IPS DF 6.9 (cell line): ENCODE results near the gene STAM2.

ENCODE experiments used
- DNase-seq: peaks from one replicate; pipeline ENCODE4 v3.0.0-alpha.2; 2013; ENCODE audit warnings: low read depth, low spot score
- H3K27ac ChIP-seq: one replicate; pipeline ENCODE4 v1.5.1; 2013; ENCODE audit warnings: low read length, control low read depth
- H3K27me3 ChIP-seq: 2 replicates; pipeline ENCODE4 v1.6.1; 2013; ENCODE audit warnings: mild to moderate bottlenecking, low read length; ENCODE audit not compliant: control insufficient read depth, insufficient read depth
- H3K36me3 ChIP-seq: 2 replicates; pipeline ENCODE4 v1.6.1; 2013; ENCODE audit warnings: low read length; ENCODE audit not compliant: control insufficient read depth, insufficient read depth
- H3K4me1 ChIP-seq: 2 replicates; pipeline ENCODE4 v1.6.1; 2013; ENCODE audit warnings: low read length; ENCODE audit not compliant: control insufficient read depth, insufficient read depth
- H3K4me3 ChIP-seq: 2 replicates; pipeline ENCODE4 v1.5.1; 2013; ENCODE audit warnings: mild to moderate bottlenecking, low read length
- H3K9me3 ChIP-seq: 2 replicates; pipeline ENCODE4 v1.6.1; 2013; ENCODE audit warnings: low read length, inconsistent platforms; ENCODE audit not compliant: control insufficient read depth, insufficient read depth
- WGBS: extraction: QIAGEN DNeasy Blood & Tissue Kit; methylation state at CpG from one replicate; pipeline ENCODE4 v1.1.7; 2013; ENCODE audit warnings: mixed read lengths, missing lambda C conversion rate; ENCODE audit not compliant: insufficient read length, insufficient coverage; 5-methylcytosine and 5-hydroxymethylcytosine counted together

Gene STAM2

DNA sequence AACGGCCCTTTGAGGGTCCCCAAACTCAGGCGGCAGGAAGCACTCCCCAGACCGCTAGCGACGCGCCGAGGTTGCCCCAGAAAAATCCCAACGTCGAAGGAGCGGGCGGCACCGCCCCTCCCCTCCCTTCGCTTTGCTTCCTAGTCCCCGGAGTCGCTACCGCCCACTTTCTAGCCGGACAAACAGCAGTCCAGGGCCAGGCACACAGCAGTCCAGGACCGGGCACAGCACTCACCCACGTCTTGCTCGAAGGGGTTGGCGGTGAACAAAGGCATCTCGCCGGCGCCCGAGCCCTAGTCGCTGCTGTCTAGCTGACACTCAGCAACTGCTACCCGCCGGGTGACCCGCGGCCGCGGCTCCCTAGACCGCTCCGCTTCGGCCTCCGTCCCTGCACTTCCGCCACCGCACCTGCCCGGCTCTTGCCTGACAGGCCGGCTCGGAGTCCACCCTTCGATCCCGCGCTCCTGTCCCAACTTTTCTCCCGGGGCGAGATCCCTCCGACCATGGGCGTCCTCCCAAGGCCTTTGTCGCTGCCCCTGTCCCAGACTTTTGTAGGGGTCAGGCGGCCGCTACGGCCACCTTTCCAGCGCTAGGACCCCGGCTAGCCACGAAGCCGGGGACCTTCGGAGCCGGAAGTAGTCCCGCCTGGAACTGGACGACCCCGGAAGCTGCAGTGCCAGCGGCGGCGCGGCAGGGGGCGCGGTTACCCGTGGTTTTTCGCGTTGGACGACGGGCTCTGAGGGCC is at the start of gene STAM2:
Gene STAM2, minus strand, starts transcription at position 396 of the 745 bp plus-strand sequence. Its CDS starts 121 bp downstream, at position 275.
- no CpG with 5 or more reads among the region's 72 CpGs for WGBS
- H3K4me3 ChIP-seq: peak within 1 kb of the TSS; percentile 89
- H3K36me3 ChIP-seq: no peaks in the 10 kb centered on the region

DNA sequence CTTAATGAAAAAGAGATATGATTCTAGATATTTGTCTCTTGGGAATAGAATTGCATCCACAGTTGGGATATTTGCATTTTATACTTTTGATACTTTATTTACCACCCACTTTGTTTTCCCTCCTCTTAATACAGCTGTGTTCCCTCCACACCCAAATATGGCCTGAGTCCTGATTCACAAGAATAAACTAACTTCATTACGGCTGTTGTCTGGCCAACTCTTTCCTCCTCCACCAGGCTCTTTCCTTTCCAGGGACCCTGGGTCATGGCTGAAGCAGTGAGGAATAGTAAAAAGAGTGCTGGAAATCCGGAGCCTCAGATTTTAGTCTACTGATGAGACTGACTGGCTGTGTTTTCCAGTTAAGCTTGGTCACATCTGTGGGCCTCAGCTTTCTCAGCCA is 48.4 kb upstream of the STAM2 start:
- Histone ChIP-seq H3K27ac (no peak overlapping the region), H3K4me3 (no peak overlapping the region)
- WGBS: no CpG with 5 or more reads among the region's 2 CpGs

More for the DNA sequence above, at the start of gene STAM2:
- H3K27ac ChIP-seq: no peak within 1 kb of the TSS
- no peaks in the 10 kb centered on the region for H3K27me3 ChIP-seq
- no peaks in the 10 kb centered on the region for H3K4me1 ChIP-seq
- no peaks in the 10 kb centered on the region for H3K9me3 ChIP-seq
- peak; percentile 84 for DNase-seq

DNA sequence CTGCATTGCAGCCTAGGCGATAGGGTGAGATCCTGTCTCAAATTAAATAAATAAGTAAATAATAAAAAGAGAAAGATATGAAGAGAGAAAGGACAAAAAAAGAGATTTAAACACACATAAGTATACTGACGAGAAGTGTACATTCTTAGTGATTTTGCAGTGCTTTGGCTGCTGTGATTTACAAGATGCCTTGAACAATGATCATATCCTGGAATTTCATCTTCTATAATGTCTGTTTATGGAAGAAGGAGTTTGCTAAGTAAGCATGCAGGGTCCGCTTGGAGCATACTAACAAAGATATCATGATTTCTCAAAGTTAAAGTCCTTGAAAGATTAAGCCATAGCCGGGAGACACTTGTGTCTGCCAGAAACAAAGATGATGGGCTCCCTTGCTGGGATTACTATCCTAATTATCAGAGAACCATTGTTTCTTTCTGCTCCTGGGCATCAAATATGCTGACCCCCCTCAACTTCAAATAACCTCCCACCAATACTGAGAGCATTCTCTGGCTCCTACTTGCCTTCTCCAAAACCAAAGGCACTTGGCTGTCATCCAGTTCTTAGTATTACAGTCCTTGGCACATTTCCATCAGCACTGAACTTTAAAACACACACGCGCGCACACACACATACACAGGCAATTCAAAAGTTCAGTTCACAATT is 47.5 kb upstream of the STAM2 start:
- Histone ChIP-seq H3K4me3 (no peak overlapping the region), H3K4me1 (no peaks in the 10 kb centered on the region), H3K27ac (no peak overlapping the region), H3K27me3 (no peaks in the 10 kb centered on the region), H3K9me3 (no peaks in the 10 kb centered on the region), H3K36me3 (no peaks in the 10 kb centered on the region)
- DNase-seq: no peak
- WGBS: no CpG with 5 or more reads among the region's 7 CpGs

More for the DNA sequence above, 48.4 kb upstream of the STAM2 start:
- Histone ChIP-seq H3K27me3 (no peaks in the 10 kb centered on the region), H3K36me3 (no peaks in the 10 kb centered on the region), H3K9me3 (no peaks in the 10 kb centered on the region), H3K4me1 (no peaks in the 10 kb centered on the region)
- DNase-seq: no peak

DNA sequence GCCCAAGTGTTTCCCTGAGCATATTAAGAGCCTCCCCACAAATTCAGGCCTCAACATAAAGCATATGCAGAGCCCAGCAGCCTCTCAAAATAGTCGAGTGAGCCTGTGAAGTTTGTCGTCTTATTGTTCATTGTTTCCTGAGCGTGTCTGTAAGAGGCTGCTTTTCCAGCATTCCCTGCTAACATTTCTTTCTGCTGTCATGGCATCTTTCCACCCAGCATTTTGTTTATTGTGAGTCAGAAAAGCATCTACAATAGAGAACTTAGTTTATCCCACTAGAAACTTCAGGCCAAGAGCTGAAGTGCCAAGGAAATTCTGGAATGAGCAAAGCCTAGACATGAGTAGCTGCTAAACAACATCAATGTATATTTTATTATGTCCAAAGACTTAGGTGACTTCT is 46.3 kb upstream of the STAM2 start:
- H3K4me1 ChIP-seq: no peaks in the 10 kb centered on the region
- H3K4me3 ChIP-seq: no peak overlapping the region
- no peak for DNase-seq
- H3K36me3 ChIP-seq: no peaks in the 10 kb centered on the region
- WGBS: no CpG with 5 or more reads among the region's 3 CpGs
- no peak overlapping the region for H3K27ac ChIP-seq
- H3K27me3 ChIP-seq: no peaks in the 10 kb centered on the region
- H3K9me3 ChIP-seq: no peaks in the 10 kb centered on the region

DNA sequence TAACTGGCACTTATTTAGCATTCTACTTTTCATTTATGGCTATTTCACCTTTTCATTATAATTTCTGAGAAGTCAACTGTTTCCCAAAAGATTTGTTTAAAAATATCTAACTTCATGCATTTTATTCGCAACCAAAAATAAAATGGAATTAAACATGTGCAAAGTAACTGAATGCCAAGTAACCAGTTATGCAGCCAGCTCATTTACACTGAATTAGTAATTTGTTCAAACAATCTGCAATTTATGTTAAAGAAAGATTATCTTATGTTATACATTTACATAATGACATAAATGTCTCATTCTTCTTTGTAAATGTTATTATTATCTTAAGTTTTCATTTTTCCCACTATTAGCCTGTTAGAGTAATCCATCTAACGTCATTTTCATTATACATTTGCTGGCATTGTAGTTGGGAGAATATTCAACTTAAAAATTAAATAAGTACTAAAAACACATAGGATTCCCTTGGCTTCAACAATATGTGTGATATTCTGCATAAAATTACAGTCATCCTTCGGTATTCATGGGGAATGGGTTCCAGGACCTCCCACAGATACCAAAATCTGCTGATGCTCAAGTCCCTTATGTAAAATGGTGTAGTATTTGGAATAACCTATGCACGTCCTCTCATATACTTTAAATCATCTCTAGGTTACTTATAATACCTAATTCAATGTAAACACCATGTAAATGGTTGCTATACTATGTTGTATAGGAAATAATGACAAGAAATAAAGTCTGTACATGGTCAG is 43.7 kb upstream of the STAM2 start:
- no CpG with 5 or more reads among the region's 4 CpGs for WGBS
- DNase-seq: no peak
- Histone ChIP-seq H3K27ac (no peak overlapping the region), H3K4me3 (no peak overlapping the region), H3K4me1 (no peaks in the 10 kb centered on the region), H3K27me3 (no peaks in the 10 kb centered on the region), H3K36me3 (no peaks in the 10 kb centered on the region), H3K9me3 (no peaks in the 10 kb centered on the region)

DNA sequence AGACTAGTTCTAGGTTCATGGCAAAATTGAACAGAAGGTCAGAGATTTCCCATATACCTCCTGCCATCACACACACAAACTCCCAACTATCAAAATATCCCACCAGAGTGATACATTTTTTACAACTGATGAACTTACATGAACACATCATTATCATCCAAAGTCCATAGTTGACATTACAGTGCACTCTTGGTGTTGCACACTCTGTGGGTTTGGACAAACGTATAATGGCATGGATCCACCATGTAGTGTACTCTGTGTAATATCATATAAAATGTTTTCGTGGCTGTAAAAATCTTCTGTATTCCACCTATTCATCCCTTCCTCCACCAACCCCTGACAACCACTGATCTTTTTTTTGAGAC is 25.9 kb upstream of the STAM2 start:
- Histone ChIP-seq H3K27ac (no peak overlapping the region), H3K4me3 (no peak overlapping the region), H3K9me3 (no peaks in the 10 kb centered on the region), H3K36me3 (no peaks in the 10 kb centered on the region), H3K4me1 (no peaks in the 10 kb centered on the region; the same call in 1 of the 2 replicates), H3K27me3 (no peaks in the 10 kb centered on the region)
- WGBS: no CpG with 5 or more reads among the region's 2 CpGs
- DNase-seq: no peak

DNA sequence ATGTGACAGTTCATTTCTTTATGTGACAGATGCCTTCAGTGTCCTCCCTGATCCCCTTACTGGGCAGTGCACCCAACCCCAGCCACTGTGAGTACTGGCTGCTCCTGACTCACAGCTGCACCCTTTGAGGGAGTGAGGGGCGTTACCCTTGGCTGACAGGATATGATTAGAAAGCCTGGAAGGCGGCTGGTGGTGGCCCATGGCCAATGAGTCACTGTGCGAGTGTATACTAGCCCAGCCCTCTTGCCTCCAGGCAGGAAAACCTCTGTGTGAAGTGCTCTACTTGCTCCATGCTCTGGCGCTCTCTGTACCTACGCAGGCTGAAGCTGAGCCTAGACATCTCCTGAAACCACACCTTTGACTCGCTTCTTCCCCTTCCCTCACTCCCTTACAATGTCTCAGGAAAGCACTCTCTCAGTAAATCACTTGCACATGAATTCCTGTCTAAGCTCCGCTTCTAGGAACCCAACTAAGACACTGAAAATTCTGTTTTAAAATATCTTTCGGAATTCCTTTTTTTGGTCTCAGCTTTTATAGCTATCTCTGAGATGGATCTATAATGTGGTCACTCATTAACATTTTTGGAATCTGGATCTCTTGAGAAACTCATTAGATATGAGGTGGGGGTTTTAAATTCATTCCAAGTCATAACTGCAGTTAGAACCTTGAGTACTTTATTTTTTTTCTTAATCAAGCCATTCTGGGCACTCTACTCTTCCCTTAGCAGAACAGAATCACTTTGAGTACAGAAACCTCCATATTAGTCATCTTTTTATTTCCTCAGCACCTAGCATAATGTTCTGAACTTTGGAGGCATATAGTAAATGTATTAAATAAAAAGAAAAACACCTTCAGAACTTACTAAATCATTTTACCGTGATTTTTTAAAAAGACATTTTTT is 25.3 kb upstream of the STAM2 start:
- no peak for DNase-seq
- Histone ChIP-seq H3K4me3 (no peak overlapping the region), H3K36me3 (no peaks in the 10 kb centered on the region), H3K4me1 (no peaks in the 10 kb centered on the region; the same call in 1 of the 2 replicates), H3K27ac (no peak overlapping the region), H3K27me3 (no peaks in the 10 kb centered on the region), H3K9me3 (no peaks in the 10 kb centered on the region)
- no CpG with 5 or more reads among the region's 9 CpGs for WGBS

DNA sequence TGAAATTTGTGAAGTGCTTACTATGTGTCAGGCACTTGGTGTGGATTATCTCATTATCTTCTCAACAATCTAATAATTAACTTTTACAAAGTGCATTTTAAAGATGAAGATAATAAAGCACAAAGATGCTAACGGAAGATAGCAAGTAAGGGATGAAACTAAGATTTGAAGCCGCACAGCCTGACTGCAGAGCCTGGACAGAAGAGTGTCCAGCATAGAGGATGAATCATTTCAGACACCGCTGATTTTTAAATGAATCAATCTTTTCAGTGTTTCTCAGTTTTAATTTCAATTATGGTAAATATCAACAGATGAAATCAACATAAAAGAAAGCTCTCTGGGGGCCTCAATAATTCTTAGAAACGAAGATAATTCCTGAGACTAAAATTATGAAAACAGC is 24.5 kb upstream of the STAM2 start:
- DNase-seq: no peak
- no peaks in the 10 kb centered on the region; the same call in 1 of the 2 replicates for H3K4me1 ChIP-seq
- no peaks in the 10 kb centered on the region for H3K36me3 ChIP-seq
- H3K27me3 ChIP-seq: no peaks in the 10 kb centered on the region
- no peak overlapping the region for H3K27ac ChIP-seq
- H3K4me3 ChIP-seq: no peak overlapping the region
- H3K9me3 ChIP-seq: no peaks in the 10 kb centered on the region
- WGBS: no CpG with 5 or more reads among the region's 4 CpGs

DNA sequence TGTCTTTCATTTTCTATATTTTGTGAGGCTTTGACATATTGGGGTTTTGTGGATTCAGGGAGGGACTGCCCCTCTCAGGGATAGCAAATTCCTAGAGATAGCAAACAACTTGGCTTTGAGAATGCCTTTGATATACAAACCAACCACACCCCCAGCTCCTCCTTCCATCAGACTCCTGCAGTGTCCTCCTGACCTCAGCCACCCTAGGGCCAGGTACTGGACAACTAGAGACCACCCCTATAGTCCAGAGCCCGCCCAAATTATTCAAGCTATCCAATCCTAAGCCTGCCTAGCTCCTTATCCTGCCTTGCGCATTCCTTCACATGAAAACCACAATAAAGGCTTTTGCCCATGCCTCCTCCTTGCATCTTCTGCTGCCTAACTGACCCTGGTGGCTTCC is 22.9 kb upstream of the STAM2 start:
- no peaks in the 10 kb centered on the region for H3K9me3 ChIP-seq
- no CpG with 5 or more reads among the region's 2 CpGs for WGBS
- H3K4me1 ChIP-seq: no peaks in the 10 kb centered on the region; the same call in 1 of the 2 replicates
- no peak for DNase-seq
- no peak overlapping the region for H3K4me3 ChIP-seq
- no peaks in the 10 kb centered on the region for H3K27me3 ChIP-seq
- H3K27ac ChIP-seq: no peak overlapping the region
- H3K36me3 ChIP-seq: no peaks in the 10 kb centered on the region
